PC-3 (cell line): ENCODE results near the gene SMYD3.

Experiments
- EZH2 ChIP-seq: fragments of 300-600 bp; sonication (generic); IDR thresholded peaks from one replicate; pipeline ENCODE4 v1.6.1; 2017; ENCODE audit warnings: antibody characterized with exemption, mild to moderate bottlenecking, low read length; ENCODE audit not compliant: unreplicated experiment
- EZH2phosphoT487 ChIP-seq: fragments of 300-600 bp; sonication (generic); IDR thresholded peaks from 2 replicates; pipeline ENCODE4 v1.6.1; 2018; ENCODE audit warnings: mild to moderate bottlenecking, antibody characterized with exemption, low read length, borderline replicate concordance
- TF ChIP-seq, protein P1 (sequence below): fragments of 300-600 bp; sonication (generic); conservative IDR thresholded peaks from 2 replicates; pipeline ENCODE4 v1.5.1; 2017; ENCODE audit warnings: antibody characterized with exemption, low read depth, mild to moderate bottlenecking, low read length

DNA sequence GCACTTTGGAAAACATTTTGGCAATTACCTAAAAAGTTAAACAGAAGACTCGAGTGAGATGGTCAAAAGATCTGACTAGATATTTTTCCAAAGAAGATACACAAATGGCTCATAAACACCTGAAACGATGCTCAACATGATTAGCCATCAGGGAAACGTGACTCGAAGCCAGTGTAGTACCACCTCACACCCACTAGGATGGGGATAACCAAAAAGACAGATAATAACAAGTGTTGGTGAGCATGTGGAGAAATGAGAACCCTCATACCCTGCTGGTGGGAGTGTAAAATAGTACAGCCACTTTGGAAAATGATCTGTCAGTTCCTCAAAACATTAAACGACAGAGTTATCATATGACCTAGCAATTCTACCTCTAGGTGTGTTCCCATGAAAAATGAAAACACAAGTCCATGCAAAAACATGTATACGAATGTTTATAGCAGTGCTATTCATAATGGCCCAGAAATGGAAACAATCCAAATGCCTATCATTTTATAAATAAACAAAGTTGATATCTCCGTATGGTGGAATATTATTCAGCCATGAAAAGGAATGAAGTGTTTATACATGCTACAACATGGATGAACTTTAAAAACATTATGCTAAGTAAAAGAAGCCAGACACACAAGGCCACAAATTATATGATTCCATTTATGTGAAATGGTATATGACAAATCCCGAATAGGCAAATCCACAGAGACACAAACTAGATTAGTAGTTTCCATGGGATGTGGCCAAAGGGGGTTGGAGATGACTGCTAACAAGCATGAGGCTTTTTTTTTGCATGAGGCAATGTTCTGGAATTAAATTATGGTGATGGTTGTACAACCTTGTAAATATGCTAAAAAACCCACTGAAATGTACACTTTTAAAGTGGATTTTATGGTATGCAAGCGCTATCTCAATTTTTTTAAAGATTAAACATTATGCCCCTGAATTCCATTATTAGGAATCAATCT is 727.0 kb downstream of the SMYD3 start:
- TF ChIP-seq, protein P1, sequence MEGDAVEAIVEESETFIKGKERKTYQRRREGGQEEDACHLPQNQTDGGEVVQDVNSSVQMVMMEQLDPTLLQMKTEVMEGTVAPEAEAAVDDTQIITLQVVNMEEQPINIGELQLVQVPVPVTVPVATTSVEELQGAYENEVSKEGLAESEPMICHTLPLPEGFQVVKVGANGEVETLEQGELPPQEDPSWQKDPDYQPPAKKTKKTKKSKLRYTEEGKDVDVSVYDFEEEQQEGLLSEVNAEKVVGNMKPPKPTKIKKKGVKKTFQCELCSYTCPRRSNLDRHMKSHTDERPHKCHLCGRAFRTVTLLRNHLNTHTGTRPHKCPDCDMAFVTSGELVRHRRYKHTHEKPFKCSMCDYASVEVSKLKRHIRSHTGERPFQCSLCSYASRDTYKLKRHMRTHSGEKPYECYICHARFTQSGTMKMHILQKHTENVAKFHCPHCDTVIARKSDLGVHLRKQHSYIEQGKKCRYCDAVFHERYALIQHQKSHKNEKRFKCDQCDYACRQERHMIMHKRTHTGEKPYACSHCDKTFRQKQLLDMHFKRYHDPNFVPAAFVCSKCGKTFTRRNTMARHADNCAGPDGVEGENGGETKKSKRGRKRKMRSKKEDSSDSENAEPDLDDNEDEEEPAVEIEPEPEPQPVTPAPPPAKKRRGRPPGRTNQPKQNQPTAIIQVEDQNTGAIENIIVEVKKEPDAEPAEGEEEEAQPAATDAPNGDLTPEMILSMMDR, result peak; percentile 34; the same call in 1 of the 2 replicates
- TF ChIP-seq EZH2 (no peak), EZH2phosphoT487 (no peak)
